PFSK-1 (cell line): Measurements from ENCODE around the gene YWHAH.

Experiments used
- FOXP2 ChIP-seq: optimal IDR thresholded peaks from 2 replicates; pipeline ENCODE3; 2011; ENCODE audit warnings: borderline replicate concordance, control low read depth, inconsistent platforms; ENCODE audit not compliant: insufficient read depth; ENCODE audit errors: extremely low read length, extremely low read depth
- POLR2AphosphoS5 ChIP-seq: IDR thresholded peaks from 2 replicates; pipeline ENCODE4 v1.6.1; 2012; ENCODE audit warnings: low read depth, mild to moderate bottlenecking, control low read depth, low read length, moderate library complexity
- SIN3A ChIP-seq: IDR thresholded peaks from 2 replicates; pipeline ENCODE4 v1.6.1; 2012; ENCODE audit warnings: mild to moderate bottlenecking, low read length, moderate library complexity, borderline replicate concordance; ENCODE audit not compliant: insufficient read depth
- TAF1 ChIP-seq: IDR thresholded peaks from 2 replicates; pipeline ENCODE4 v1.6.1; 2012; ENCODE audit warnings: low read length, control low read depth, borderline replicate concordance; ENCODE audit not compliant: insufficient read depth
- TF ChIP-seq, protein P1 (sequence below), 2 experiments: IDR thresholded peaks; 2 replicates each; pipeline versions ENCODE4 v1.6.1 to v1.8.0; 2011 to 2012; ENCODE audit warnings: low read depth in 2 of 2, low read length in 2 of 2, control low read depth in 1 of 2, inconsistent platforms in 1 of 2, mild to moderate bottlenecking in 1 of 2, moderate library complexity in 1 of 2; ENCODE audit not compliant: insufficient read depth in 1 of 2

DNA sequence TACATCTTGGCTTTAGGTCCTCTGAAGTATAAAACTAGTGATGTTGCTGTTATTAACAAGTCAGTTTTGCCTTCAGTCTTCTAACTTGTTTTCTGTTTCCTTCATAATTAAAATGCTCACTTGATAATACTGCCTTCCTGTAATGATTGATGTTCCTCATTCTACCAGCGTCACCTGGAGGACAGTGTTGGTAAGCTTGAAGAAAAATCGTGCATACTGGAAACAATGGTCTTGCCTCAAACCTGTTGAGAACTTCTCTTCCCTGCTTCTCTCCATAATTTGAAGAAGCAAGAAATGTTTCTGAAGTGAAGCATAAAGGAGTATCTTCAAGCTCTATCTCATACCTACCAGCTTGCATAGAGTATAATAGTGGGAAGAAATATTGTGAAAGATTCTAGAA lies 3.0 kb downstream of the YWHAH start:
- no peak for TF ChIP-seq FOXP2
- TF ChIP-seq TAF1, result no peak
- TF ChIP-seq, protein P1, sequence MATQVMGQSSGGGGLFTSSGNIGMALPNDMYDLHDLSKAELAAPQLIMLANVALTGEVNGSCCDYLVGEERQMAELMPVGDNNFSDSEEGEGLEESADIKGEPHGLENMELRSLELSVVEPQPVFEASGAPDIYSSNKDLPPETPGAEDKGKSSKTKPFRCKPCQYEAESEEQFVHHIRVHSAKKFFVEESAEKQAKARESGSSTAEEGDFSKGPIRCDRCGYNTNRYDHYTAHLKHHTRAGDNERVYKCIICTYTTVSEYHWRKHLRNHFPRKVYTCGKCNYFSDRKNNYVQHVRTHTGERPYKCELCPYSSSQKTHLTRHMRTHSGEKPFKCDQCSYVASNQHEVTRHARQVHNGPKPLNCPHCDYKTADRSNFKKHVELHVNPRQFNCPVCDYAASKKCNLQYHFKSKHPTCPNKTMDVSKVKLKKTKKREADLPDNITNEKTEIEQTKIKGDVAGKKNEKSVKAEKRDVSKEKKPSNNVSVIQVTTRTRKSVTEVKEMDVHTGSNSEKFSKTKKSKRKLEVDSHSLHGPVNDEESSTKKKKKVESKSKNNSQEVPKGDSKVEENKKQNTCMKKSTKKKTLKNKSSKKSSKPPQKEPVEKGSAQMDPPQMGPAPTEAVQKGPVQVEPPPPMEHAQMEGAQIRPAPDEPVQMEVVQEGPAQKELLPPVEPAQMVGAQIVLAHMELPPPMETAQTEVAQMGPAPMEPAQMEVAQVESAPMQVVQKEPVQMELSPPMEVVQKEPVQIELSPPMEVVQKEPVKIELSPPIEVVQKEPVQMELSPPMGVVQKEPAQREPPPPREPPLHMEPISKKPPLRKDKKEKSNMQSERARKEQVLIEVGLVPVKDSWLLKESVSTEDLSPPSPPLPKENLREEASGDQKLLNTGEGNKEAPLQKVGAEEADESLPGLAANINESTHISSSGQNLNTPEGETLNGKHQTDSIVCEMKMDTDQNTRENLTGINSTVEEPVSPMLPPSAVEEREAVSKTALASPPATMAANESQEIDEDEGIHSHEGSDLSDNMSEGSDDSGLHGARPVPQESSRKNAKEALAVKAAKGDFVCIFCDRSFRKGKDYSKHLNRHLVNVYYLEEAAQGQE (IDR thresholded peaks at IDR 0.05; ENCODE audit: insufficient read depth in 1 of 2, low read depth in 2 of 2, low read length in 2 of 2), result no peak
- no peak for TF ChIP-seq POLR2AphosphoS5
- no peak for TF ChIP-seq SIN3A
